ENCODE data around the gene AMPD3.

AMPD3 gene

DNA sequence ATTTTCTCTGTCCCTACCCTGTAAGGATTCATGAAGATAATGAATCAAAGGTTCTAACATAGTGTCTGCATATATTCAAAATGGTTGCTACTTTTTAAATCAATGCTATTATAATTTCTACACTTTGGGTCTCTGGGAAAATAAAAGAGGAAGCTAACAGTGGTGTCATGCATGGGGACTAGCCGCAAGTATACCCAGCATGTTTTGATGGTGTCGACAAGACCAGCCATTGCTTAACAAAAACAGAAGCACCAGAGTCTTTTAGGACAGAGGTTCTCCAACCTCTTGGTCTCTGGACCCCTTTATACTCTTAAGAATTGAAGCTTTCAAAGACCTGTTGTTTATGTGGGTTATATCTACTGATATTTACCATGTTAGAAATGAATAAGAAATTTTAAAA lies 48.2 kb downstream of the AMPD3 start:
- no peak for DNase-seq (ENCODE audit: low read depth in 2 of 2)

- DNase-seq (ENCODE audit: low read depth in 2 of 2) = no peak
Measured at GRCh38 chr11:10503777-10504480, 48.9 kb downstream of the AMPD3 start.

DNA sequence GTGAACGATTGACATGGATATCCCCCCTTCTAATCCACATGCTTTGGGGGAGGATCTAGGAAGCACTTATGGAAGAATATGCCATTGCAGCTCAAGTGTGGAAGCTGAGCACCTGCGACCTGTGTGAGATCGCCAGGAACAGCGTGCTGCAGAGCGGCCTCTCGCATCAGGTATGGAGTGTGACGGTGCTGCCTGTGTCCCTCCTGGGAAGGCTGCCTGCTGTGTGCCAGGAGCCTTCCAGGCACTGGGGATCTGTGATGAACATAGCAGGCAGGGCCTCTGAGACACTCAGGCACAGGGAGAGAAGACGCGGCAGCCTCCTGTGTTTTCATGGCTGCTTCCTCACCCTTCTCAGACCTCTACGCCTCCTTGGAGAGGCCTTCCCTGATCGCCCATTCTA lies 49.4 kb downstream of the AMPD3 start:
- DNase-seq (ENCODE audit: low read depth in 2 of 2) = no peak

DNA sequence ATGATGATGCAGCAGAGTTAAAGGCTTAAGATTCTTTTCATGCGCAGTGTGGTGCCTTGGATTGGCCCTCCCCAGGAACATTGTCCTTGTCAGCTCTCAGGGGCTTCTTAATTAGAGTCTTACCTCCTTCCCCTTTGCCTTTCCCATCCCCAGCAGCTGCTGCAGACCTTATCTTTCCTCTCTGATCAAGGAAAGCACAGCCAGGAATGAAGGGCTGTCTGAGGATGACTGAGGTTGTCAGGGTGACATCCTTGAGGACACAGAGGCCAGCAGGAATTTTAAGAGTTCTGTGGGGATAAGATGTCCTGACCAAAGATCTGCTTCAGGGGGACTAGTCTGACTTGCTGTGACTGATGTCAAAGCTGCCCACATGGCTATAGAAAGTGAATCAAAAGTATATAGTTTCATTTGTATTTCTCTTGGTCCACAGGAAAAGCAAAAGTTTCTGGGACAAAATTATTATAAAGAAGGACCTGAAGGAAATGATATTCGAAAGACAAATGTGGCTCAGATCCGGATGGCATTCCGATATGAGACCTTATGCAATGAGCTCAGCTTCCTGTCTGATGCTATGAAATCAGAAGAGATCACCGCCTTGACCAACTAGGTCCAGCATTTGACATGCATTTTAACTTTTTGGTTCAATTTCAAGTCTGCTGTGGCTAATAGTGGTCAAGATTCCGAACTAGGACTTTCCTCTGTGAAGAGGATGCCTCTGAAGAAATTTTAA lies 50.4 kb downstream of the AMPD3 start:
- DNase-seq (ENCODE audit: low read depth in 2 of 2) = no peak

DNA sequence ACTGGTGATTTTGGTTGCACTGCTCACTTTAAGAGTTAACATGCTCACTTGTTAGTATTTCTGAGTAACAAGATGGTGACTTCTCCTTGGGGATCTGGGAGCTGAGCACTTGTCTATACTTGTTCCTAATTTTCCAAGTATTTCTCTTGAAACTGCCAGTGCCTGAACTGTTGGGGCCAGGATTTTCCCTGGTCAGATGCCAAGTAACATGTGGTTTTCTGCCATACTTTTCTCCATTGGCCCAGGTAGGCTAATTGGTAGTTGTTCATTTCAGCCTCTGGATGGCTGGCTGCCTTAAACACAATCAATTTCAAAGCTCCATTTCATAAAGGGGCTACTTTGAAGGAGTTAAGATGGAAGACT lies 50.9 kb downstream of the AMPD3 start:
- DNase-seq (ENCODE audit: low read depth in 2 of 2) = no peak

DNA sequence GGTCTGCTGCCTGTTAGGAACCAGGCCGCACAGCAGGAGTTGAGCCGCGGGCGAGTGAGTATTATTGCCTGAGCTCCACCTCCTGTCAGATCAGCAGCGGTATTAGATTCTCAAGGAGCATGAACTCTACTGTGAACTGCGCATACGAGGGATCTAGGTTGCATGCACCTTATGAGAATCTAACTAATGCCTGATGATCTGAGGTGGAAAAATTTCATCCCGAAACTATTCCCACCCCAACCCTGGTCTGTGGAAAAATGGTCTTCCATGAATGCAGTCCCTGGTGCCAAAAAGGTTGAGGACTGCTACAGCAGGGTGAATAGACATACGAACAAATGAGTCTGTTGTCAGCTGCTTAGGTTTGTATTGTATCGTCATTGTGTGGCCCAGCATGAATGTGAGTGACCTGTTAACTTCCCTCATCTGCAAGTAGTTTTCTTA lies 56.1 kb downstream of the AMPD3 start:
- no peak for DNase-seq (ENCODE audit: low read depth in 2 of 2)

GRCh38 chr11:10514202-10514601 lies 59.1 kb downstream of the AMPD3 start:
- DNase-seq (ENCODE audit: low read depth in 2 of 2) = no peak

- no peak for DNase-seq (ENCODE audit: low read depth in 2 of 2)
Measured at GRCh38 chr11:10514709-10515108, 59.6 kb downstream of the AMPD3 start.

DNA sequence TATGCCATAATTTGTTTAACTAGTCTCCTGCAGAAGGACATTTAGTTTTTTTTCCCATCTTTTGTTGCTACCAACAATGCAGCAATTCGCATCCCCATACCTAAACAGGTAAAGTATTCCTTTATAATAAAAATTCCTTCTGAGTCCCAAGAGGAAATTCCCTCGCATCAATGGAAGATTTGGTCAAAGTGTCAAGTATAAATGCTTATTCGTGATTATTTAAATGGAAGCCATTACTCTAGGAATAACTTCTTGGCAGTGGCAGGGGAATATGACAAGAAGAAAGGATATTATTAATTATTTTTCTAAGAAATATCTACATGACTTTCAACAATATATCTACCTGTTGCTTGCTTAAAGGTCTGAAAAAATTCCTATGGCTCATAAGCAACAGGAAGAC lies 60.4 kb downstream of the AMPD3 start:
- no peak for DNase-seq (ENCODE audit: low read depth in 2 of 2)

DNA sequence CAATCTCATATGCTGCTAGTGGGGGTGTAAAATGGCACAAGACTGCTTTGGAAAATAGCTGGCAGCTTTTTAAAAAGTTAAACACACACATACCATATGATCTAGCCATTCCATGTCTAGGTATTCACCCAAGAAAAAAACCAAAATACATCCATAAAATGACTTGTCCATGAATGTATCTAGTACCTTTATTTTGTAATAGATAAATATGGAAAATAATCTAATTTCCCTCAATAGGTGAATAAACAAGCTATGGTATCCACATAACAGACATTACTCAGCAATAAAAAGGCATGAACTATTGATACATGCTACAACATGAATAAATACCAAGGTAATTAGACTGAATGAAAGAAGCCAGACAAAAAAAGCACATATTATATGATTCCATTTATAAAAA lies 63.1 kb downstream of the AMPD3 start:
- DNase-seq (ENCODE audit: low read depth in 2 of 2) = no peak

GRCh38 chr11:10518891-10519290 lies 63.8 kb downstream of the AMPD3 start:
- no peak for DNase-seq (ENCODE audit: low read depth in 2 of 2)

GRCh38 chr11:10519630-10520029 lies 64.6 kb downstream of the AMPD3 start:
- no peak for DNase-seq (ENCODE audit: low read depth in 2 of 2)

- DNase-seq (ENCODE audit: low read depth in 2 of 2) = no peak
Measured at GRCh38 chr11:10520562-10520961, 65.5 kb downstream of the AMPD3 start.

- DNase-seq (ENCODE audit: low read depth in 2 of 2) = no peak
Measured at GRCh38 chr11:10522276-10522675, 67.2 kb downstream of the AMPD3 start.

GRCh38 chr11:10522921-10523320 lies 67.9 kb downstream of the AMPD3 start:
- no peak for DNase-seq (ENCODE audit: low read depth in 2 of 2)

DNA sequence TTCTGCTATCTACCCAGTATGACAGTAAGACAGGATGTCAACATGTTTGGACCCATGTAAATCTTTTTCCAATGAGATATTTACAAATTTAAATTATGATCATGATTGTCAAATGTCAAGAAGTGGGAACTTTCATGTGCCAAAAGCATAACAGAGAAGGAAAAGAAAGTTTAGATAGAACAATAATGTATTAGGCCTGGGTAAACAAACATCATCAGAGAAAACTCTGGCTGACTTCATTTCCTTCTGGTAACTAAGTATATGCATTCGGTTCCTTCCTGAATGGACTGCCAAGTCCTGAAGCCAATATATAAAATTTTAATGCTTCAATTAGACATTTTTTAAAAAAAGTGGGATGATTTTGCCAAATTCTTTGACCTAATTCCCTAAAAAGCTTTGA lies 69.4 kb downstream of the AMPD3 start:
- no peak for DNase-seq (ENCODE audit: low read depth in 2 of 2)

DNA sequence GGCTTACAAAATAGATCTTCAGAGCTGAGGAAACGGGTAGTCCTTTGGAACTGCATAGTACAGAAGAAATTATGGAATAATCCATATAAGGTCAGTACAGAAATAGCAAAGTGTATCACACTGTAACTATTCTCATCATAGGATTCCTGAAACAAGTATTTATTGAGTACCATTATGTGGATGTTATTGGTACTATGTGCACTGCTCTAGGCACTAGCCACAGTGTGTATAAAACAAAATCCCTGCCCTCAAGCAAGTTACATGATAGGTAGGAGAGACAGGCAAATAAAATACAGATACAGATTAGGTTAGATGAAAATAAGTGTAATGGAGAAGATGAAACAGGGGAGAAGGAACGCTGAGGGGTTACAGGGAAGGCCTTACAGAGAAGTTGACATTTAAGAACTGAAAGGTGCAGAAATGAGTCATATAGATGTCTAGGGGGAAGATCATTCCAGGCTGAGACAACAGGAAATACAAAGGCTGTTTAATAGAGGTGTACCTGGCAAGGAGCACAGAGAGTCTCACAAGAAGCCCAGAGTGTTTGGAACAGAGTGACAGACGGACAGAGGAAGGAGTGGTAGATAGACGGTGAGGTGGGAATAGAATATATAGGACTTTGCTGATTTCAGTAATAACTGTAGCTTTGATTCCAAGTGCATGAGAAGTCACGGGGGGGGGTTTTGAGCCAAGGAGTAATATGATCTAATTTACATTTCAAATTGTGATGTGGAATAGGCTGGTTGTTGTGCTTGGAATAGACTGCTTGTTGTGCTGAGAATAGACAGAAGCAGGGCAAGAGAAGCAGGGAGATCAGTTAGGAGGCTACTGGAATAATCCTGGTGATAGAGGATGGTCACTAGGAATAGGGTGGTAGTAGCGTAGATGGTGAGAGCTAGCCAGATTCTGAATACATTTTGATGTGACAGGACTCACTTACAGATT lies 72.2 kb downstream of the AMPD3 start:
- DNase-seq (ENCODE audit: low read depth in 2 of 2) = no peak

DNA sequence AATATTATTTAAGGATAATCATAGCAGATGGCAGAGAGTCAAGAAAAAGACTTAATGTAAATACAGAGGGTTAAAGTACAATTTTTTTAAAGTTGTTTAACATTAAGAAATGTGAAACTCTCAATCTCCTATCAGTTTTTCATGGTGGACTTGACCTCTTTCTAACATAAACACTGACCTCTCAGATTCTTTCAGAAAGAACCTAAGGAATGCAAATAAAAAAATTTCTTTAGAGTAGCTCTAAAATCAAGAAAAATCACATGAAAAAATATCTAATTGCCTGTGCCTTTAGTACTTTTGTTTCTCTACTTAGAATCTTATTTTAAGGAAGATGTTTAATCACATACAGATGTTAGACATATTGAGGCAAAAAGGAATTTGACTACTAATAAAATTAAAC lies 73.1 kb downstream of the AMPD3 start:
- DNase-seq (ENCODE audit: low read depth in 2 of 2) = no peak

- DNase-seq (ENCODE audit: low read depth in 2 of 2) = no peak
Measured at GRCh38 chr11:10529279-10529678, 74.2 kb downstream of the AMPD3 start.

- DNase-seq (ENCODE audit: low read depth in 2 of 2) = no peak
Measured at GRCh38 chr11:10532526-10532925, 77.5 kb downstream of the AMPD3 start.

DNA sequence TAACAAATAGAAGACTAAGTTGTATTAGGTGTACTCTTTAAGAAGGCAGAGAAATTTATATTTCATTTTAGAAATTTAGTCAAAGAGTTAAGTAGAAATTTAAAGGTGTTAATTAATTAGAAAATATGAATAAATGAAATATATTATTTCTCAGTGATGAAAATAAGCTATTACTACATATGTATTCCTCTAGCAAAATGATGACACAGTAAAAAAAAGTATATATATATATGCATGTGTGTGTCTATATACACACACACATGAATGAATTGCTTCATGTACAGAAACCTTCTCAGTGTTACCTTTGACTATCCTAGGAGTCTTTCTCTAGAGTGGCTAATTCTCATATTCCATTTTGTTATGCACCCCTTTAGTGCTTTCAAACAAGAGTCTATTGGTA lies 78.3 kb downstream of the AMPD3 start:
- no peak for DNase-seq (ENCODE audit: low read depth in 2 of 2)

GRCh38 chr11:10534316-10534715 lies 79.3 kb downstream of the AMPD3 start:
- no peak for DNase-seq (ENCODE audit: low read depth in 2 of 2)

DNA sequence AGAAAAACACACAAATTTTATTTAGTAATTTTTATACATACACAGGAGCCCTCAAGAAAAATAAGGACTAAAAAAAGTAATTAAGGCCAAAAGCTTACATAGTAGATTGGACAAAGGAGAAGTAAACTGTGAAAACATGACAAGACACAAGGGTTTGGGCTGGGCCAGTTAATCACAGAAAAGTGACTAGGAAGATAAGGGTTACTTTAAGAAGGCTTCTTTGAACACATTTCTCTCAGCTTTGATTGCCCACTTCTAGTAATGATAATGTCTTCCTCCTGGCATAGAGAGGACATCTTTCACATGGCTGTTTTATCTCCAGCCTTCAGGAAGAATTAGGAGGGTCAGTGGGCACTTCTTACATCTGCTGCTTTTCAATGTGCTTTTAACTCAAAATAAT lies 82.5 kb downstream of the AMPD3 start:
- DNase-seq (ENCODE audit: low read depth in 2 of 2) = no peak

Measured in stimulated activated CD8-positive, alpha-beta memory T cell treated with anti-CD3 and anti-CD28 coated beads, Interleukin-2, amount 100 ng/mL, for 1 hour (primary cell).